Astrocyte (in vitro differentiated cells and primary cell): ENCODE results near the gene DNAH14. TPM values are rescaled to one million over a fixed set of nuclear protein-coding genes. Genes with fewer than 3 reads are reported as not detected.
"Not testable (repeated sequence)": the region's sequence is repeated elsewhere in the genome, so short reads cannot be mapped to it uniquely, and the experiment has no call there.

Source experiments
- DNase-seq: peaks from one replicate; pipeline ENCODE4 v3.0.0-alpha.2; 2010; ENCODE audit warnings: low read depth
- FAIRE-seq: peaks from 2 replicates; lab custom pipeline; 2011; peaks lifted over from hg19 to GRCh38; lab: Jason Lieb, UNC
- H2AFZ ChIP-seq: 2 replicates; pipeline ENCODE4 v1.6.0; 2012; ENCODE audit warnings: low read depth, low read length, inconsistent platforms
- H3K27ac ChIP-seq: 2 replicates; pipeline ENCODE4 v1.5.1; 2011; ENCODE audit warnings: low read depth, low read length, inconsistent platforms
- H3K27me3 ChIP-seq: 2 replicates; pipeline ENCODE4 v1.6.0; 2011; ENCODE audit warnings: low read length, inconsistent platforms; ENCODE audit not compliant: insufficient read depth
- H3K36me3 ChIP-seq: 2 replicates; pipeline ENCODE4 v1.5.1; 2011; ENCODE audit warnings: low read length, inconsistent platforms; ENCODE audit not compliant: insufficient read depth
- H3K4me1 ChIP-seq: 2 replicates; pipeline ENCODE4 v1.5.1; 2011; ENCODE audit warnings: low read length, inconsistent platforms; ENCODE audit not compliant: insufficient read depth
- H3K4me2 ChIP-seq: 2 replicates; pipeline ENCODE4 v1.6.0; 2012; ENCODE audit warnings: low read length, inconsistent platforms
- H3K4me3 ChIP-seq: 2 replicates; pipeline ENCODE4 v1.5.1; 2011; ENCODE audit warnings: low read depth, mild to moderate bottlenecking, low read length, inconsistent platforms; ENCODE audit not compliant: insufficient read depth
- H3K79me2 ChIP-seq: 2 replicates; pipeline ENCODE4 v1.6.0; 2012; ENCODE audit warnings: mild to moderate bottlenecking, low read length, inconsistent platforms; ENCODE audit not compliant: insufficient read depth
- H3K9ac ChIP-seq: 2 replicates; pipeline ENCODE4 v1.6.0; 2012; ENCODE audit warnings: mild to moderate bottlenecking, low read length, inconsistent platforms
- H3K9me3 ChIP-seq: 2 replicates; pipeline ENCODE4 v1.5.1; 2012; ENCODE audit warnings: low read depth, mild to moderate bottlenecking, low read length, inconsistent platforms; ENCODE audit not compliant: insufficient read depth
- H4K20me1 ChIP-seq: 2 replicates; pipeline ENCODE4 v1.6.0; 2012; ENCODE audit warnings: low read length, inconsistent platforms; ENCODE audit not compliant: insufficient read depth
- H3K27ac Mint-ChIP-seq: one replicate; pipeline ENCODE4 v1.8.0; 2021; ENCODE audit warnings: mild to moderate bottlenecking, mixed read lengths; ENCODE audit not compliant: unreplicated experiment
- H3K27me3 Mint-ChIP-seq: one replicate; pipeline ENCODE4 v1.8.0; 2021; ENCODE audit warnings: low read depth, mixed read lengths; ENCODE audit not compliant: unreplicated experiment
- H3K36me3 Mint-ChIP-seq: one replicate; pipeline ENCODE4 v1.8.0; 2021; ENCODE audit warnings: low read depth, mixed read lengths; ENCODE audit not compliant: unreplicated experiment
- H3K4me1 Mint-ChIP-seq: one replicate; pipeline ENCODE4 v1.8.0; 2021; ENCODE audit warnings: low read depth, mixed read lengths; ENCODE audit not compliant: unreplicated experiment
- H3K4me3 Mint-ChIP-seq: one replicate; pipeline ENCODE4 v1.8.0; 2021; ENCODE audit warnings: mild to moderate bottlenecking, moderate library complexity, mixed read lengths; ENCODE audit not compliant: unreplicated experiment
- H3K9me3 Mint-ChIP-seq: one replicate; pipeline ENCODE4 v1.8.0; 2021; ENCODE audit warnings: mild to moderate bottlenecking, mixed read lengths; ENCODE audit not compliant: unreplicated experiment
- CTCF ChIP-seq: IDR thresholded peaks from 2 replicates; pipeline ENCODE4 v1.5.1; 2011; ENCODE audit warnings: low read depth, mild to moderate bottlenecking, inconsistent platforms, low read length, moderate library complexity; ENCODE audit not compliant: insufficient read depth
- EZH2 ChIP-seq: IDR thresholded peaks from 2 replicates; pipeline ENCODE4 v1.6.1; 2012; ENCODE audit warnings: mild to moderate bottlenecking, low read length, inconsistent platforms; ENCODE audit not compliant: insufficient read depth
- total RNA-seq: library from RNA; stranded (reverse); gene quantifications from 2 replicates; pipeline ENCODE4 v1.2.1, GENCODE V29; 2021

The DNAH14 gene
- total RNA-seq, 1 donor from 2014 or later: 21.2 TPM

GRCh38 chr1:225228871-225229303 is 299.4 kb downstream of the DNAH14 start:
- Mint-ChIP-seq H3K36me3 (no peaks in the 10 kb centered on the region), H3K4me3 (no peak overlapping the region), H3K27ac (no peak overlapping the region), H3K9me3 (peaks cover 2% of the 10 kb centered on the region), H3K27me3 (no peaks in the 10 kb centered on the region), H3K4me1 (no peaks in the 10 kb centered on the region)
- TF ChIP-seq CTCF (no peak), EZH2 (no peak)
- no peak overlapping the region for H3K9ac ChIP-seq
- no peak for DNase-seq
- no peak overlapping the region for H3K27ac ChIP-seq
- H3K27me3 ChIP-seq: no peaks in the 10 kb centered on the region
- H3K4me2 ChIP-seq: no peak overlapping the region
- no peaks in the 10 kb centered on the region for H3K9me3 ChIP-seq
- no peak overlapping the region for H3K4me3 ChIP-seq
- H3K4me1 ChIP-seq: no peaks in the 10 kb centered on the region
- FAIRE-seq: no peak
- no peak overlapping the region for H2AFZ ChIP-seq
- H3K36me3 ChIP-seq: no peaks in the 10 kb centered on the region
- H3K79me2 ChIP-seq: no peaks in the 10 kb centered on the region
- H4K20me1 ChIP-seq: no peaks in the 10 kb centered on the region

- not testable (repeated sequence) for H3K27ac ChIP-seq, H3K4me3 ChIP-seq, H4K20me1 ChIP-seq, H3K9ac ChIP-seq, H3K4me1 ChIP-seq, H3K27me3 Mint-ChIP-seq, H3K4me3 Mint-ChIP-seq, H3K4me1 Mint-ChIP-seq, H3K4me2 ChIP-seq, H3K9me3 ChIP-seq, H3K79me2 ChIP-seq, H3K9me3 Mint-ChIP-seq, H3K27ac Mint-ChIP-seq, H3K27me3 ChIP-seq, H3K36me3 Mint-ChIP-seq, H3K36me3 ChIP-seq, H2AFZ ChIP-seq, DNase-seq, FAIRE-seq
Observed at GRCh38 chr1:225229429-225229828, 300.0 kb downstream of the DNAH14 start.

GRCh38 chr1:225230483-225230882 is 301.0 kb downstream of the DNAH14 start:
- FAIRE-seq: no peak
- H3K4me1 Mint-ChIP-seq: no peaks in the 10 kb centered on the region

GRCh38 chr1:225232930-225233329 is 303.5 kb downstream of the DNAH14 start:
- not testable (repeated sequence) for H3K4me3 ChIP-seq, H3K27ac Mint-ChIP-seq, H3K36me3 ChIP-seq, H3K4me1 ChIP-seq, FAIRE-seq, H3K9ac ChIP-seq, H3K79me2 ChIP-seq, H3K9me3 ChIP-seq, H3K4me2 ChIP-seq, H3K27me3 Mint-ChIP-seq, H3K4me1 Mint-ChIP-seq, DNase-seq, H3K4me3 Mint-ChIP-seq, H3K27me3 ChIP-seq, H4K20me1 ChIP-seq, H2AFZ ChIP-seq, H3K36me3 Mint-ChIP-seq, H3K27ac ChIP-seq
- peaks cover 11% of the 10 kb centered on the region for H3K9me3 Mint-ChIP-seq

More at GRCh38 chr1:225230483-225230882, 301.0 kb downstream of the DNAH14 start:
- Histone ChIP-seq H4K20me1 (no peaks in the 10 kb centered on the region), H3K4me3 (no peak overlapping the region), H3K4me2 (no peak overlapping the region), H3K27me3 (no peaks in the 10 kb centered on the region), H3K79me2 (no peaks in the 10 kb centered on the region), H3K9me3 (no peaks in the 10 kb centered on the region), H3K9ac (no peak overlapping the region), H2AFZ (no peak overlapping the region), H3K4me1 (no peaks in the 10 kb centered on the region), H3K36me3 (no peaks in the 10 kb centered on the region), H3K27ac (no peak overlapping the region)
- no peaks in the 10 kb centered on the region for H3K36me3 Mint-ChIP-seq
- TF ChIP-seq EZH2: no peak
- no peak for TF ChIP-seq CTCF
- no peak overlapping the region for H3K4me3 Mint-ChIP-seq
- peaks cover 2% of the 10 kb centered on the region for H3K9me3 Mint-ChIP-seq
- no peak overlapping the region for H3K27ac Mint-ChIP-seq
- no peaks in the 10 kb centered on the region for H3K27me3 Mint-ChIP-seq
- DNase-seq: no peak
